OCI-LY1 (cell line): ENCODE data around the gene TMEM235.

ENCODE experiments used
- EZH2 ChIP-seq: fragments of 200-600 bp; sonication (generic), shearing (Covaris generic); IDR thresholded peaks from 2 replicates; pipeline ENCODE4 v1.8.0; 2017; ENCODE audit warnings: borderline replicate concordance, mixed run types, mild to moderate bottlenecking, antibody characterized with exemption, low read length, moderate library complexity, mixed read lengths
- TF ChIP-seq, protein P1 (sequence below): fragments of 200-600 bp; sonication (generic), shearing (Covaris generic); IDR thresholded peaks from 2 replicates; pipeline ENCODE4 v1.5.1; 2017; ENCODE audit warnings: mild to moderate bottlenecking, antibody characterized with exemption, low read length, moderate library complexity, mixed read lengths

DNA sequence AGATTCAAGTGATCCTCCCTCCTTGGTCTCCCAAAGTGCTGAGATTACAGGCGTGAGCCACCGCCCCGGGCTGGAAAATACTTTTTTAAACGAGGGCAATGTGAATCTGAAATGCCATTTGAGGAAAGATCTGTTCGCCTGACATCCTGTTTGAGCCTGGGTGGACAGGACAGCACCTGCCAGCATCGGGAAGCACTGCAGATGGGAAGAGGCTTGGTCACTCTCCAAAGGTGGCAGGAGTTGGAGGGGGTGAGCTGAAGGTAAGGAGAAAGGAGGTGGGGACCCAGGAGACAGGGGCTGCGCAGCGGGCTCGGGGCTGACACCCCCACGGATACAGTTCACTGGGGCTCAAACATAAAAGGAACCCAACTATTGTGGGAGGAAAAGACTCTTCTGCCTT is 21.3 kb upstream of the TMEM235 start:
- TF ChIP-seq, protein P1, sequence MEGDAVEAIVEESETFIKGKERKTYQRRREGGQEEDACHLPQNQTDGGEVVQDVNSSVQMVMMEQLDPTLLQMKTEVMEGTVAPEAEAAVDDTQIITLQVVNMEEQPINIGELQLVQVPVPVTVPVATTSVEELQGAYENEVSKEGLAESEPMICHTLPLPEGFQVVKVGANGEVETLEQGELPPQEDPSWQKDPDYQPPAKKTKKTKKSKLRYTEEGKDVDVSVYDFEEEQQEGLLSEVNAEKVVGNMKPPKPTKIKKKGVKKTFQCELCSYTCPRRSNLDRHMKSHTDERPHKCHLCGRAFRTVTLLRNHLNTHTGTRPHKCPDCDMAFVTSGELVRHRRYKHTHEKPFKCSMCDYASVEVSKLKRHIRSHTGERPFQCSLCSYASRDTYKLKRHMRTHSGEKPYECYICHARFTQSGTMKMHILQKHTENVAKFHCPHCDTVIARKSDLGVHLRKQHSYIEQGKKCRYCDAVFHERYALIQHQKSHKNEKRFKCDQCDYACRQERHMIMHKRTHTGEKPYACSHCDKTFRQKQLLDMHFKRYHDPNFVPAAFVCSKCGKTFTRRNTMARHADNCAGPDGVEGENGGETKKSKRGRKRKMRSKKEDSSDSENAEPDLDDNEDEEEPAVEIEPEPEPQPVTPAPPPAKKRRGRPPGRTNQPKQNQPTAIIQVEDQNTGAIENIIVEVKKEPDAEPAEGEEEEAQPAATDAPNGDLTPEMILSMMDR, result no peak
- TF ChIP-seq EZH2, result no peak
